DND-41 (cell line): Measurements from ENCODE around the gene UPP1.

Experiments
- ATAC-seq: fragments of 200-7000 bp; cut with Tn5 transposase; 3 replicates; pipeline ENCODE4 v1.9.1; 2021; ENCODE audit warnings: low read depth; ENCODE audit not compliant: insufficient read depth
- DNase-seq: peaks from one replicate; pipeline ENCODE4 v3.0.0-alpha.2; 2020
- H2AFZ ChIP-seq: 2 replicates; pipeline ENCODE4 v1.6.0; 2012; ENCODE audit warnings: low read depth, low read length
- H3K27ac ChIP-seq: 2 replicates; pipeline ENCODE4 v1.5.1; 2012; ENCODE audit warnings: low read length, inconsistent platforms
- H3K27me3 ChIP-seq: fragments of 200-600 bp; sonication (generic); 2 replicates; pipeline ENCODE4 v1.6.0; 2012; ENCODE audit warnings: low read length, mild to moderate bottlenecking, inconsistent platforms; ENCODE audit not compliant: insufficient read depth, poor library complexity
- H3K36me3 ChIP-seq: 2 replicates; pipeline ENCODE4 v1.5.1; 2012; ENCODE audit warnings: low read length, inconsistent platforms; ENCODE audit not compliant: insufficient read depth
- H3K4me1 ChIP-seq: 2 replicates; pipeline ENCODE4 v1.5.1; 2012; ENCODE audit warnings: mild to moderate bottlenecking, low read length; ENCODE audit not compliant: insufficient read depth
- H3K4me2 ChIP-seq: 2 replicates; pipeline ENCODE4 v1.6.0; 2012; ENCODE audit warnings: mild to moderate bottlenecking, moderate library complexity, low read length, inconsistent platforms; ENCODE audit not compliant: insufficient read depth
- H3K4me3 ChIP-seq, 2 experiments: fragments of 200-600 bp in 1 of 2; shearing (Covaris generic) in 1 of 2; 2 replicates each; pipeline ENCODE4 v1.5.1; 2012 to 2016; ENCODE audit warnings: inconsistent platforms in 2 of 2, low read length in 2 of 2, mild to moderate bottlenecking in 2 of 2, low read depth in 1 of 2, moderate library complexity in 1 of 2
- H3K79me2 ChIP-seq: 2 replicates; pipeline ENCODE4 v1.6.0; 2012; ENCODE audit warnings: low read length, inconsistent platforms; ENCODE audit not compliant: insufficient read depth
- H3K9ac ChIP-seq: 2 replicates; pipeline ENCODE4 v1.6.0; 2012; ENCODE audit warnings: low read depth, mild to moderate bottlenecking, inconsistent platforms, low read length, moderate library complexity
- H3K9me3 ChIP-seq: 2 replicates; pipeline ENCODE4 v1.5.1; 2012; ENCODE audit warnings: low read length, moderate library complexity, mild to moderate bottlenecking, inconsistent platforms; ENCODE audit not compliant: insufficient read depth, severe bottlenecking
- H4K20me1 ChIP-seq: 2 replicates; pipeline ENCODE4 v1.6.0; 2012; ENCODE audit warnings: low read length; ENCODE audit not compliant: insufficient read depth
- EZH2 ChIP-seq: IDR thresholded peaks from 3 replicates; pipeline ENCODE4 v1.6.1; 2012; ENCODE audit warnings: borderline replicate concordance, low read depth, mild to moderate bottlenecking, moderate library complexity, low read length, inconsistent platforms; ENCODE audit not compliant: severe bottlenecking
- TF ChIP-seq, protein P1 (sequence below): IDR thresholded peaks from 2 replicates; pipeline ENCODE4 v1.5.1; 2012; ENCODE audit warnings: borderline replicate concordance, low read length, moderate library complexity, mild to moderate bottlenecking; ENCODE audit not compliant: poor library complexity, severe bottlenecking; ENCODE audit errors: extremely low read depth

UPP1 gene

DNA sequence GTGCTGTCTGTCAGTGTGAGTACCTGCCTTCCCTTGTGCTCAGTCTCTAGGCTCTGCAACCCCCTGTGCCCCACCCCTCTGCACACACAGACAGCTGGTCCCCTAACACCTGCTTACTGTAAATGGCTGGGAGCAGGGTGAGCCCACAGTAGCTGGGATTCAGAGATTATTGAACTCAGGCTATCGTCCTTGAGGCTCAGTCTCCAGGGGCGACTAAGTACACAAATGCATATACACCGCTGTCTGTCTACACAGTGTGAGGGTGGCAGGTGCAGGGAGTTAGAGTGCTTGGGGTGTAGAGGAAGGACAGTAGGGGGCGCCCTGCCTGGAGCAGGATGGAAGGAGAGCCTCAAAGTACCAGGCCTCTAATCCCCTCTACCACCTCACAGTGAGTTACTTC lies 12.9 kb downstream of the UPP1 start:
- H3K4me2 ChIP-seq, result no peak overlapping the region
- no peak for ATAC-seq
- no peak for TF ChIP-seq EZH2
- TF ChIP-seq, protein P1, sequence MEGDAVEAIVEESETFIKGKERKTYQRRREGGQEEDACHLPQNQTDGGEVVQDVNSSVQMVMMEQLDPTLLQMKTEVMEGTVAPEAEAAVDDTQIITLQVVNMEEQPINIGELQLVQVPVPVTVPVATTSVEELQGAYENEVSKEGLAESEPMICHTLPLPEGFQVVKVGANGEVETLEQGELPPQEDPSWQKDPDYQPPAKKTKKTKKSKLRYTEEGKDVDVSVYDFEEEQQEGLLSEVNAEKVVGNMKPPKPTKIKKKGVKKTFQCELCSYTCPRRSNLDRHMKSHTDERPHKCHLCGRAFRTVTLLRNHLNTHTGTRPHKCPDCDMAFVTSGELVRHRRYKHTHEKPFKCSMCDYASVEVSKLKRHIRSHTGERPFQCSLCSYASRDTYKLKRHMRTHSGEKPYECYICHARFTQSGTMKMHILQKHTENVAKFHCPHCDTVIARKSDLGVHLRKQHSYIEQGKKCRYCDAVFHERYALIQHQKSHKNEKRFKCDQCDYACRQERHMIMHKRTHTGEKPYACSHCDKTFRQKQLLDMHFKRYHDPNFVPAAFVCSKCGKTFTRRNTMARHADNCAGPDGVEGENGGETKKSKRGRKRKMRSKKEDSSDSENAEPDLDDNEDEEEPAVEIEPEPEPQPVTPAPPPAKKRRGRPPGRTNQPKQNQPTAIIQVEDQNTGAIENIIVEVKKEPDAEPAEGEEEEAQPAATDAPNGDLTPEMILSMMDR, result peak; percentile 36

DNA sequence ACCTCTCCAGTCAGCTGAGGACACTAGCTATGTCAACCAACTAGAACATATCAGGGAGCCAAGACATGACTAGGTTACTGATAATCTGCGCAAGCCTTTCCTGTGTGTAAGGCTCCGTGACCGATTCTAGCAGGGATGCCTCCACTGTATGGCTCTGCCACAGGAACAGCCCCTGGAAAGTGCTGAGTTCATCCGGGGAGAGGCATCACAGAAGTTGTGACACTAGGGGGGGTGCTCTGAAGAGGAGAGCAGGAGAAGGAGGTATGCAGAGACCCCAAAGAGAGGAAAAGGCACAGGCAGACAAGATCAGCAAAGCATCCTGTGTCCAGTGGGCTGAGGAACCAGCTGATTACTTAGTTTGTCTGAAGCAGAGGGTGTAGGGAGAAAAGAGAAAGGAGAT lies 13.5 kb downstream of the UPP1 start:
- Histone ChIP-seq H3K4me2 (no peak overlapping the region), H3K4me3 (no peak overlapping the region), H3K9me3 (no peaks in the 10 kb centered on the region), H3K36me3 (no peaks in the 10 kb centered on the region), H3K4me1 (no peaks in the 10 kb centered on the region), H3K79me2 (no peaks in the 10 kb centered on the region), H3K9ac (no peak overlapping the region), H4K20me1 (no peaks in the 10 kb centered on the region; the same call in 1 of the 2 replicates), H2AFZ (no peak overlapping the region), H3K27me3 (no peaks in the 10 kb centered on the region), H3K27ac (no peak overlapping the region)
- ATAC-seq, result no peak
- TF ChIP-seq, protein P1, result no peak
- no peak for TF ChIP-seq EZH2
- no peak for DNase-seq

More for the DNA sequence above, 12.9 kb downstream of the UPP1 start:
- no peaks in the 10 kb centered on the region for H3K36me3 ChIP-seq
- DNase-seq, result no peak
- no peaks in the 10 kb centered on the region; the same call in 1 of the 2 replicates for H4K20me1 ChIP-seq
- H3K9ac ChIP-seq, result no peak overlapping the region
- H2AFZ ChIP-seq, result no peak overlapping the region
- no peaks in the 10 kb centered on the region for H3K4me1 ChIP-seq
- H3K9me3 ChIP-seq, result no peaks in the 10 kb centered on the region
- no peaks in the 10 kb centered on the region for H3K79me2 ChIP-seq
- no peak overlapping the region for H3K27ac ChIP-seq
- H3K4me3 ChIP-seq, result no peak overlapping the region
- no peaks in the 10 kb centered on the region for H3K27me3 ChIP-seq

- Histone ChIP-seq H3K27ac (no peak overlapping the region), H3K79me2 (no peaks in the 10 kb centered on the region), H3K9ac (no peak overlapping the region), H4K20me1 (no peaks in the 10 kb centered on the region), H2AFZ (no peak overlapping the region), H3K4me2 (no peak overlapping the region), H3K36me3 (no peaks in the 10 kb centered on the region), H3K27me3 (no peaks in the 10 kb centered on the region), H3K4me1 (no peaks in the 10 kb centered on the region), H3K4me3 (no peak overlapping the region), H3K9me3 (no peaks in the 10 kb centered on the region)
- no peak for ATAC-seq
- TF ChIP-seq, protein P1, result no peak
- no peak for TF ChIP-seq EZH2
- DNase-seq, result no peak
These were observed 16.0 kb downstream of the UPP1 start for GRCh38 chr7:48105045-48105444.
